Hindlimb muscle (tissue), 1 donor: Measurements from ENCODE around the gene PLCL2. TPM values are rescaled to one million over a fixed set of nuclear protein-coding genes. Genes with fewer than 3 reads are reported as not detected.
"Not testable (repeated sequence)": the region's sequence is repeated elsewhere in the genome, so short reads cannot be mapped to it uniquely, and the experiment has no call there.

ENCODE experiments used
- DNase-seq: peaks from one replicate; pipeline ENCODE4 v3.0.0-alpha.2; 2013
- polyA plus RNA-seq: library from polyadenylated mRNA; unstranded; fragments of 120-200 nt; gene quantifications from one replicate; pipeline ENCODE4 v1.2.1, GENCODE V29; 2013; ENCODE audit not compliant: insufficient read length

PLCL2 gene
- polyA plus RNA-seq, 1 donor, result 14.3 TPM

- no peak for DNase-seq
These were observed 93.6 kb downstream of the PLCL2 start for GRCh38 chr3:16978234-16978920.

GRCh38 chr3:16978921-16979271 lies 94.1 kb downstream of the PLCL2 start:
- no peak for DNase-seq

GRCh38 chr3:16979769-16980515 lies 95.2 kb downstream of the PLCL2 start:
- DNase-seq, result not testable (repeated sequence)

GRCh38 chr3:16980526-16980925 lies 95.8 kb downstream of the PLCL2 start:
- DNase-seq, result not testable (repeated sequence)

- DNase-seq, result no peak
These were observed 97.7 kb downstream of the PLCL2 start for GRCh38 chr3:16982460-16982859.

- DNase-seq, result no peak
These were observed 100.9 kb downstream of the PLCL2 start for GRCh38 chr3:16985608-16986007.

- no peak for DNase-seq
These were observed 102.4 kb downstream of the PLCL2 start for GRCh38 chr3:16987141-16987540.

- DNase-seq, result no peak
These were observed 105.4 kb downstream of the PLCL2 start for GRCh38 chr3:16990163-16990562.

- no peak for DNase-seq
These were observed 107.4 kb downstream of the PLCL2 start for GRCh38 chr3:16992198-16992597.

- no peak for DNase-seq
These were observed 108.5 kb downstream of the PLCL2 start for GRCh38 chr3:16993227-16993626.

- DNase-seq, result no peak
These were observed 110.2 kb downstream of the PLCL2 start for GRCh38 chr3:16994854-16995525.

- DNase-seq, result peak; percentile 23
These were observed 110.8 kb downstream of the PLCL2 start for GRCh38 chr3:16995601-16996000.

GRCh38 chr3:16998236-16998923 lies 113.6 kb downstream of the PLCL2 start:
- no peak for DNase-seq

- no peak for DNase-seq
These were observed 114.4 kb downstream of the PLCL2 start for GRCh38 chr3:16999161-16999560.

GRCh38 chr3:16999871-17000270 lies 115.1 kb downstream of the PLCL2 start:
- no peak for DNase-seq

- no peak for DNase-seq
These were observed 118.7 kb downstream of the PLCL2 start for GRCh38 chr3:17003457-17003856.

- DNase-seq, result no peak
These were observed 121.5 kb downstream of the PLCL2 start for GRCh38 chr3:17006132-17006852.

- no peak for DNase-seq
These were observed 122.5 kb downstream of the PLCL2 start for GRCh38 chr3:17007284-17007683.

GRCh38 chr3:17009826-17010225 lies 125.1 kb downstream of the PLCL2 start:
- DNase-seq, result no peak

- no peak for DNase-seq
These were observed 127.1 kb downstream of the PLCL2 start for GRCh38 chr3:17011728-17012338.

GRCh38 chr3:17013050-17013449 lies 128.3 kb downstream of the PLCL2 start:
- DNase-seq, result no peak

GRCh38 chr3:17013571-17013970 lies 128.8 kb downstream of the PLCL2 start:
- no peak for DNase-seq
